Measurements from ENCODE around the gene BRWD1. TPM values are rescaled to one million over a fixed set of nuclear protein-coding genes. Genes with fewer than 3 reads are reported as not detected.

The BRWD1 gene
- total and polyA plus RNA-seq, 2 of the 13 experiments (the other 11 are each of a cell fraction or from before 2014, with no cell fraction given), result 13.9 to 28.0 TPM

DNA sequence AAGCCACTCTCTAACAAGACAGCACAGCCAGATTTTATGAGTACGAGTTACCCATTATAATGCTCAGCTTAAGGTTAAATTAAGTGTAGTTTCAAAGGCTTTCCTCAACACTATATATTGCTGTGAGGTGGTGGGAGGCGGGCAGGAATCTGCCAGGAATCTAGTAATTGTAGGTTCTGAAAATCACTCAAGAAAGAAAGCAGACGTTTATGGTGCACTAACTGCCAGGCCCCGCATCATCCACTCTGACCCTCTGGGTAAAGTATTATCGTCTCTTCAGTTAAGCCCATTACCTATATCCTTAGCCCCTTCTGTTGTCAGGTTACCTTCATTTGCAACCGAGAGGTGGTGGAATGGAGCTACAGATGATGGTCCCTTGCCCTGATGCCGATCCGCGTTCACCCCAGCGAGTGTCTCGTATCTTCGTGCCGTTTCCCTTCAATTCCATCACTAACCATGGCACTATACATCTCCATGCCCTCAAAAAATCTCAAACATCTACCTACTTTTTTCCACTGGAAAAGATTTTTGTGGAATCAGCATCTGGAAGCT, 23.1 kb upstream of the BRWD1 start (continued):
- TF ChIP-seq, protein P1, sequence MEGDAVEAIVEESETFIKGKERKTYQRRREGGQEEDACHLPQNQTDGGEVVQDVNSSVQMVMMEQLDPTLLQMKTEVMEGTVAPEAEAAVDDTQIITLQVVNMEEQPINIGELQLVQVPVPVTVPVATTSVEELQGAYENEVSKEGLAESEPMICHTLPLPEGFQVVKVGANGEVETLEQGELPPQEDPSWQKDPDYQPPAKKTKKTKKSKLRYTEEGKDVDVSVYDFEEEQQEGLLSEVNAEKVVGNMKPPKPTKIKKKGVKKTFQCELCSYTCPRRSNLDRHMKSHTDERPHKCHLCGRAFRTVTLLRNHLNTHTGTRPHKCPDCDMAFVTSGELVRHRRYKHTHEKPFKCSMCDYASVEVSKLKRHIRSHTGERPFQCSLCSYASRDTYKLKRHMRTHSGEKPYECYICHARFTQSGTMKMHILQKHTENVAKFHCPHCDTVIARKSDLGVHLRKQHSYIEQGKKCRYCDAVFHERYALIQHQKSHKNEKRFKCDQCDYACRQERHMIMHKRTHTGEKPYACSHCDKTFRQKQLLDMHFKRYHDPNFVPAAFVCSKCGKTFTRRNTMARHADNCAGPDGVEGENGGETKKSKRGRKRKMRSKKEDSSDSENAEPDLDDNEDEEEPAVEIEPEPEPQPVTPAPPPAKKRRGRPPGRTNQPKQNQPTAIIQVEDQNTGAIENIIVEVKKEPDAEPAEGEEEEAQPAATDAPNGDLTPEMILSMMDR (CRISPR knock-in tag; IDR thresholded peaks at IDR 0.05), result peak; percentile 77
- TF ChIP-seq NFE2L1 (CRISPR knock-in tag; IDR thresholded peaks at IDR 0.05; ENCODE audit: borderline replicate concordance), result no peak
- TF ChIP-seq TP53 (CRISPR knock-in tag; conservative IDR thresholded peaks at IDR 0.05), result no peak
- TF ChIP-seq, protein P2, sequence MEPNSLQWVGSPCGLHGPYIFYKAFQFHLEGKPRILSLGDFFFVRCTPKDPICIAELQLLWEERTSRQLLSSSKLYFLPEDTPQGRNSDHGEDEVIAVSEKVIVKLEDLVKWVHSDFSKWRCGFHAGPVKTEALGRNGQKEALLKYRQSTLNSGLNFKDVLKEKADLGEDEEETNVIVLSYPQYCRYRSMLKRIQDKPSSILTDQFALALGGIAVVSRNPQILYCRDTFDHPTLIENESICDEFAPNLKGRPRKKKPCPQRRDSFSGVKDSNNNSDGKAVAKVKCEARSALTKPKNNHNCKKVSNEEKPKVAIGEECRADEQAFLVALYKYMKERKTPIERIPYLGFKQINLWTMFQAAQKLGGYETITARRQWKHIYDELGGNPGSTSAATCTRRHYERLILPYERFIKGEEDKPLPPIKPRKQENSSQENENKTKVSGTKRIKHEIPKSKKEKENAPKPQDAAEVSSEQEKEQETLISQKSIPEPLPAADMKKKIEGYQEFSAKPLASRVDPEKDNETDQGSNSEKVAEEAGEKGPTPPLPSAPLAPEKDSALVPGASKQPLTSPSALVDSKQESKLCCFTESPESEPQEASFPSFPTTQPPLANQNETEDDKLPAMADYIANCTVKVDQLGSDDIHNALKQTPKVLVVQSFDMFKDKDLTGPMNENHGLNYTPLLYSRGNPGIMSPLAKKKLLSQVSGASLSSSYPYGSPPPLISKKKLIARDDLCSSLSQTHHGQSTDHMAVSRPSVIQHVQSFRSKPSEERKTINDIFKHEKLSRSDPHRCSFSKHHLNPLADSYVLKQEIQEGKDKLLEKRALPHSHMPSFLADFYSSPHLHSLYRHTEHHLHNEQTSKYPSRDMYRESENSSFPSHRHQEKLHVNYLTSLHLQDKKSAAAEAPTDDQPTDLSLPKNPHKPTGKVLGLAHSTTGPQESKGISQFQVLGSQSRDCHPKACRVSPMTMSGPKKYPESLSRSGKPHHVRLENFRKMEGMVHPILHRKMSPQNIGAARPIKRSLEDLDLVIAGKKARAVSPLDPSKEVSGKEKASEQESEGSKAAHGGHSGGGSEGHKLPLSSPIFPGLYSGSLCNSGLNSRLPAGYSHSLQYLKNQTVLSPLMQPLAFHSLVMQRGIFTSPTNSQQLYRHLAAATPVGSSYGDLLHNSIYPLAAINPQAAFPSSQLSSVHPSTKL (CRISPR knock-in tag; IDR thresholded peaks at IDR 0.05), result 0 out of 2 replicates have a peak, but pooled peaks have one; percentile 29

DNA sequence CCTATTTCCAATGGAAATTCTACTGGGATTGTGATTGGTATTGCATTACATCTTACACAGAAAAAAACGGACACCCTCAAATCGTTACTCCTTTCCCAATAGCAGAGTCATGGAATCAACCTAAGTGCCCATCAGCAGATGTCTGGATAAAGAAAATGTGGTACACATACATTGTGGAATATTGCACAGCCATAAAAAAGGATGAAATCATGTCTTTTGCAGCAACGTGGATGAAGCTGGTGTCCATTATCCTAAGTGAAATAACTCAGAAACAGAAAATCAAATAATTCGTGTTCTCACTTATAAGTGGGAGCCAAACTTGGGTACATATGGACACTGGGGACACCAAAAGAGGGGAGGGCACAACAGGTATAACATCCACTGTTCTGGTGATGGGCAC, 21.2 kb upstream of the BRWD1 start:
- H3K27ac ChIP-seq (ENCODE audit: extremely low read length, insufficient read depth, low read length), result no peak overlapping the region
- CTCF ChIA-PET (ENCODE audit: low intra/inter-chr PET ratio, low total read pairs), result no interaction called here
- H3K9ac ChIP-seq (ENCODE audit: insufficient read depth, low read depth, low read length), result no peak overlapping the region
- no peaks in the 10 kb centered on the region for H4K20me1 ChIP-seq (ENCODE audit: insufficient read depth, low read length)
- H3K9me3 ChIP-seq (ENCODE audit: low read length), result no peaks in the 10 kb centered on the region
- DNase-seq (ENCODE audit: low spot score), result no peak
- no TSS peak for BruUV-seq (replicated peaks)
- H3K4me3 ChIP-seq (replicated peaks in 1 of 3; ENCODE audit: insufficient read depth in 1 of 3, low read depth in 2 of 3, low read length in 3 of 3), result no peak overlapping the region
- WGBS (ENCODE audit: low lambda C conversion rate), result 24% methylated on average over 4 of the region's 4 CpGs
- no peak for FAIRE-seq
- POLR2A ChIA-PET, result no interaction called here
- peaks cover 16% of the 10 kb centered on the region for H3K4me1 ChIP-seq (ENCODE audit: insufficient read depth, low read length)
- no peaks in the 10 kb centered on the region for H3K79me2 ChIP-seq (ENCODE audit: insufficient read depth, low read length)
- H3K27me3 ChIP-seq (ENCODE audit: control insufficient read depth in 1 of 2, insufficient read depth in 2 of 2, low read length in 2 of 2), result no peaks in the 10 kb centered on the region
- H3K4me2 ChIP-seq (ENCODE audit: low read depth, low read length), result no peak overlapping the region
- no peak overlapping the region for H2AFZ ChIP-seq (ENCODE audit: low read length)
- in situ Hi-C loops (cut with HindIII; ENCODE audit: extremely low pct_ligation_motif_present, low pct_unique_long_range_greater_than_20kb) (no loop called here), intact Hi-C loops (cut with micrococcal nuclease; ENCODE audit: unreplicated experiment) (no loop called here)
- no peak for ATAC-seq
- H3K36me3 ChIP-seq (replicated peaks in 1 of 2; ENCODE audit: control insufficient read depth in 1 of 2, insufficient read depth in 2 of 2, low read length in 2 of 2), result no peaks in the 10 kb centered on the region
- TF ChIP-seq ZNF543 (CRISPR knock-in tag; IDR thresholded peaks at IDR 0.05), result no peak
- TF ChIP-seq, protein P3, sequence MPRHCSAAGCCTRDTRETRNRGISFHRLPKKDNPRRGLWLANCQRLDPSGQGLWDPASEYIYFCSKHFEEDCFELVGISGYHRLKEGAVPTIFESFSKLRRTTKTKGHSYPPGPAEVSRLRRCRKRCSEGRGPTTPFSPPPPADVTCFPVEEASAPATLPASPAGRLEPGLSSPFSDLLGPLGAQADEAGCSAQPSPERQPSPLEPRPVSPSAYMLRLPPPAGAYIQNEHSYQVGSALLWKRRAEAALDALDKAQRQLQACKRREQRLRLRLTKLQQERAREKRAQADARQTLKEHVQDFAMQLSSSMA (CRISPR knock-in tag; IDR thresholded peaks at IDR 0.05), result no peak
